ACHN (cell line): ENCODE measurements around the gene CCDC83.
"Not testable (repeated sequence)": the region's sequence is repeated elsewhere in the genome, so short reads cannot be mapped to it uniquely, and the experiment has no call there.

ENCODE experiments used
- DNase-seq: peaks from one replicate; pipeline ENCODE4 v3.0.0-alpha.2; 2015
- in situ Hi-C: cut with HindIII; loops from 2 replicates; pipeline ENCODE4 v1.10.0; 2017; ENCODE audit warnings: low sequenced_read_pairs, low pct_ligation_motif_present, low pct_unique_long_range_greater_than_20kb

The CCDC83 gene

GRCh38 chr11:85952108-85952485, 96.9 kb downstream of the CCDC83 start:
- in situ Hi-C loops, result not testable (repeated sequence)

GRCh38 chr11:85953491-85954143, 98.4 kb downstream of the CCDC83 start:
- no peak for DNase-seq
- in situ Hi-C loops, result no loop called here

More at GRCh38 chr11:85952108-85952485, 96.9 kb downstream of the CCDC83 start:
- DNase-seq, result not testable (repeated sequence)

- in situ Hi-C loops, result no loop called here
- no peak for DNase-seq
Measured at GRCh38 chr11:85955531-85955930, 100.3 kb downstream of the CCDC83 start.

GRCh38 chr11:85960678-85961077, 105.5 kb downstream of the CCDC83 start:
- DNase-seq, result no peak
- in situ Hi-C loops, result no loop called here

- no peak for DNase-seq
- in situ Hi-C loops, result no loop called here
Measured at GRCh38 chr11:85961130-85961529, 105.9 kb downstream of the CCDC83 start.

GRCh38 chr11:85961930-85962363, 106.8 kb downstream of the CCDC83 start:
- no peak for DNase-seq
- in situ Hi-C loops, result no loop called here

- in situ Hi-C loops, result no loop called here
- DNase-seq, result no peak
Measured at GRCh38 chr11:85965202-85965601, 110.0 kb downstream of the CCDC83 start.

- DNase-seq, result no peak
- in situ Hi-C loops, result no loop called here
Measured at GRCh38 chr11:85967457-85967856, 112.3 kb downstream of the CCDC83 start.
